ENCODE measurements around the gene AKR1C2. TPM values are rescaled to one million over a fixed set of nuclear protein-coding genes. Genes with fewer than 3 reads are reported as not detected.

AKR1C2 gene
- total RNA-seq, 1 donor from 2014 or later, result 3.8 TPM

- Mint-ChIP-seq H3K36me3 (ENCODE audit: unreplicated experiment) (peaks cover 7% of the 10 kb centered on the region), H3K4me3 (ENCODE audit: unreplicated experiment) (no peak overlapping the region), H3K4me1 (ENCODE audit: low read depth, unreplicated experiment) (no peaks in the 10 kb centered on the region), H3K27ac (ENCODE audit: unreplicated experiment) (no peak overlapping the region), H3K9me3 (ENCODE audit: unreplicated experiment) (peaks cover 8% of the 10 kb centered on the region), H3K27me3 (ENCODE audit: unreplicated experiment) (peaks cover 1% of the 10 kb centered on the region)
- DNase-seq, result no peak
- TF ChIP-seq CTCF (IDR thresholded peaks at IDR 0.05; ENCODE audit: partially characterized antibody, unreplicated experiment), result no peak
Observed at GRCh38 chr10:5043716-5044115, 40.1 kb upstream of the AKR1C2 start.

- no peak overlapping the region for H3K27ac Mint-ChIP-seq (ENCODE audit: unreplicated experiment)
- DNase-seq, result no peak
- peaks cover 1% of the 10 kb centered on the region for H3K27me3 Mint-ChIP-seq (ENCODE audit: unreplicated experiment)
- peaks cover 8% of the 10 kb centered on the region for H3K9me3 Mint-ChIP-seq (ENCODE audit: unreplicated experiment)
- no peak for TF ChIP-seq CTCF (IDR thresholded peaks at IDR 0.05; ENCODE audit: partially characterized antibody, unreplicated experiment)
- H3K4me3 Mint-ChIP-seq (ENCODE audit: unreplicated experiment), result no peak overlapping the region
- no peaks in the 10 kb centered on the region for H3K4me1 Mint-ChIP-seq (ENCODE audit: low read depth, unreplicated experiment)
- H3K36me3 Mint-ChIP-seq (ENCODE audit: unreplicated experiment), result peaks cover 7% of the 10 kb centered on the region
Observed at GRCh38 chr10:5042922-5043321, 39.3 kb upstream of the AKR1C2 start.

GRCh38 chr10:5041471-5042023, 37.9 kb upstream of the AKR1C2 start:
- Mint-ChIP-seq H3K27ac (ENCODE audit: unreplicated experiment) (no peak overlapping the region), H3K27me3 (ENCODE audit: unreplicated experiment) (peaks cover 1% of the 10 kb centered on the region), H3K36me3 (ENCODE audit: unreplicated experiment) (peaks cover 7% of the 10 kb centered on the region), H3K4me3 (ENCODE audit: unreplicated experiment) (no peak overlapping the region), H3K4me1 (ENCODE audit: low read depth, unreplicated experiment) (no peaks in the 10 kb centered on the region), H3K9me3 (ENCODE audit: unreplicated experiment) (peaks cover 6% of the 10 kb centered on the region)
- no peak for DNase-seq
- TF ChIP-seq CTCF (IDR thresholded peaks at IDR 0.05; ENCODE audit: partially characterized antibody, unreplicated experiment), result no peak

- H3K27ac Mint-ChIP-seq (ENCODE audit: unreplicated experiment), result no peak overlapping the region
- H3K9me3 Mint-ChIP-seq (ENCODE audit: unreplicated experiment), result peaks cover 5% of the 10 kb centered on the region
- H3K36me3 Mint-ChIP-seq (ENCODE audit: unreplicated experiment), result peaks cover 9% of the 10 kb centered on the region
- TF ChIP-seq CTCF (IDR thresholded peaks at IDR 0.05; ENCODE audit: partially characterized antibody, unreplicated experiment), result no peak
- H3K27me3 Mint-ChIP-seq (ENCODE audit: unreplicated experiment), result peaks cover 1% of the 10 kb centered on the region
- DNase-seq, result no peak
- H3K4me3 Mint-ChIP-seq (ENCODE audit: unreplicated experiment), result no peak overlapping the region
- H3K4me1 Mint-ChIP-seq (ENCODE audit: low read depth, unreplicated experiment), result no peaks in the 10 kb centered on the region
Observed at GRCh38 chr10:5040781-5041470, 37.3 kb upstream of the AKR1C2 start.

GRCh38 chr10:5040010-5040673, 36.5 kb upstream of the AKR1C2 start:
- Mint-ChIP-seq H3K27ac (ENCODE audit: unreplicated experiment) (no peak overlapping the region), H3K27me3 (ENCODE audit: unreplicated experiment) (no peaks in the 10 kb centered on the region), H3K4me3 (ENCODE audit: unreplicated experiment) (no peak overlapping the region), H3K36me3 (ENCODE audit: unreplicated experiment) (peaks cover 11% of the 10 kb centered on the region), H3K4me1 (ENCODE audit: low read depth, unreplicated experiment) (no peaks in the 10 kb centered on the region), H3K9me3 (ENCODE audit: unreplicated experiment) (peaks cover 2% of the 10 kb centered on the region)
- no peak for TF ChIP-seq CTCF (IDR thresholded peaks at IDR 0.05; ENCODE audit: partially characterized antibody, unreplicated experiment)
- DNase-seq, result no peak
